Tibial nerve (tissue), 4 donors: ENCODE data around the gene SP100. TPM values are rescaled to one million over a fixed set of nuclear protein-coding genes. Genes with fewer than 3 reads are reported as not detected.
A peak's percentile ranks its signal among the peaks of the same experiment; 100 is the strongest.
"Not testable (repeated sequence)": the region's sequence is repeated elsewhere in the genome, so short reads cannot be mapped to it uniquely, and the experiment has no call there.

Experiments
- DNase-seq, 2 donors: peaks; one replicate each; pipeline ENCODE4 v3.0.0-alpha.2; 2019; ENCODE audit warnings: low spot score in 2 of 2
- H3K27ac ChIP-seq, 4 donors: fragments of 200-600 bp; sonication (generic) in 3 of 4; one replicate each; pipeline ENCODE4 v1.5.1; 2017 to 2019; ENCODE audit warnings: mild to moderate bottlenecking in 1 of 4
- H3K27me3 ChIP-seq, 2 donors: fragments of 200-600 bp; sonication (generic) in 1 of 2; one replicate each; pipeline versions ENCODE4 v1.5.1 to v1.6.0; 2017 to 2019
- H3K36me3 ChIP-seq, 3 donors: fragments of 200-600 bp; sonication (generic); one replicate each; pipeline ENCODE4 v1.5.1; 2018 to 2019
- H3K4me1 ChIP-seq, 4 donors: fragments of 200-600 bp; sonication (generic) in 3 of 4; one replicate each; pipeline ENCODE4 v1.5.1; 2017 to 2019
- H3K4me3 ChIP-seq, 4 donors: fragments of 200-600 bp; sonication (generic) in 3 of 4; one replicate each; pipeline ENCODE4 v1.5.1; 2017 to 2019; ENCODE audit warnings: mild to moderate bottlenecking in 1 of 4, moderate library complexity in 1 of 4
- H3K9me3 ChIP-seq, 4 donors: fragments of 200-600 bp; sonication (generic) in 3 of 4; one replicate each; pipeline ENCODE4 v1.5.1; 2017 to 2019
- CTCF ChIP-seq, 5 experiments: fragments of 200-600 bp in 3 of 5; fragments of 450-650 bp in 2 of 5; sonication (generic) in 3 of 5; IDR thresholded peaks; one replicate each; pipeline ENCODE4 v1.5.1; 2016 to 2019; ENCODE audit warnings: antibody characterized with exemption in 5 of 5, mild to moderate bottlenecking in 3 of 5, moderate library complexity in 2 of 5
- EP300 ChIP-seq, 2 donors: sonication (generic); formaldehyde crosslinking; IDR thresholded peaks; one replicate each; pipeline ENCODE4 v1.6.1; 2017; ENCODE audit warnings: antibody characterized with exemption in 2 of 2, mild to moderate bottlenecking in 1 of 2
- POLR2A ChIP-seq, 2 donors: fragments of 450-650 bp; IDR thresholded peaks; one replicate each; pipeline ENCODE4 v1.6.1; 2017; ENCODE audit warnings: antibody characterized with exemption in 2 of 2, mild to moderate bottlenecking in 2 of 2, moderate library complexity in 2 of 2
- WGBS, 2 donors: methylation state at CpG; one replicate each; pipeline ENCODE4 v1.1.5; 2018; 5-methylcytosine and 5-hydroxymethylcytosine counted together
- total RNA-seq, 4 donors: library from RNA; depleted of rRNA; stranded (reverse); fragments of >200 nt; gene quantifications; one replicate each; pipeline ENCODE4 v1.1.0, GENCODE V29; 2016

SP100 gene
- total RNA-seq, result 100 to 1,000 TPM in 2 of 4 donors, 10 to 100 TPM in 2; 84.1 to 126 (median 108) TPM

GRCh38 chr2:230416061-230416721 is at the start of gene SP100:
Gene SP100 (plus strand): TSS chr2:230416201. CDS start chr2:230416297, 96 bp downstream.
- peak; percentile 52 to 75 for DNase-seq
- peak within 1 kb of the TSS; percentile 84 to 98 (median 91) for H3K27ac ChIP-seq

GRCh38 chr2:230382108-230382507 is 33.9 kb upstream of the SP100 start:
- no peak overlapping the region for H3K27ac ChIP-seq
- H3K9me3 ChIP-seq, result no peaks in the 10 kb centered on the region
- no peaks in the 10 kb centered on the region for H3K27me3 ChIP-seq
- no peaks in the 10 kb centered on the region for H3K4me1 ChIP-seq
- 82 to 91% methylated on average over 2 of the region's 2 CpGs for WGBS, 2 donors
- H3K36me3 ChIP-seq, result peaks cover 0 to 62% (median 0%) of the 10 kb centered on the region in 3 donors
- no peak for TF ChIP-seq CTCF (IDR thresholded peaks at IDR 0.05)
- no peak for TF ChIP-seq EP300 (IDR thresholded peaks at IDR 0.05)
- no peak for TF ChIP-seq POLR2A (IDR thresholded peaks at IDR 0.05)
- no peak overlapping the region for H3K4me3 ChIP-seq
- no peak for DNase-seq

More at GRCh38 chr2:230416061-230416721, at the start of gene SP100:
- H3K27me3 ChIP-seq, result no peaks in the 10 kb centered on the region
- 7 to 8% methylated on average over 12 of the region's 12 CpGs for WGBS, 2 donors
- no peaks in the 10 kb centered on the region for H3K36me3 ChIP-seq
- no peaks in the 10 kb centered on the region for H3K9me3 ChIP-seq
- peaks cover 3 to 76% (median 23%) of the 10 kb centered on the region in 4 donors for H3K4me1 ChIP-seq
- peak within 1 kb of the TSS; percentile 38 to 63 (median 54) for H3K4me3 ChIP-seq
- TF ChIP-seq POLR2A (IDR thresholded peaks at IDR 0.05) (peak; percentile 57 to 63), CTCF (IDR thresholded peaks at IDR 0.05) (no peak), EP300 (IDR thresholded peaks at IDR 0.05) (peak in 1 of 2 donors; percentile 93)

GRCh38 chr2:230383453-230383852 is 32.5 kb upstream of the SP100 start:
- Histone ChIP-seq H3K4me1 (no peaks in the 10 kb centered on the region), H3K4me3 (no peak overlapping the region), H3K36me3 (peaks cover 0 to 66% (median under 1%) of the 10 kb centered on the region in 3 donors), H3K27ac (no peak overlapping the region), H3K9me3 (no peaks in the 10 kb centered on the region), H3K27me3 (no peaks in the 10 kb centered on the region)
- no peak for DNase-seq
- WGBS, 2 donors, result 57 to 76% methylated on average over 5 of the region's 5 CpGs
- no peak for TF ChIP-seq EP300 (IDR thresholded peaks at IDR 0.05)
- TF ChIP-seq CTCF (IDR thresholded peaks at IDR 0.05), result no peak
- TF ChIP-seq POLR2A (IDR thresholded peaks at IDR 0.05), result no peak

GRCh38 chr2:230384986-230385385 is 31.0 kb upstream of the SP100 start:
- no peak overlapping the region for H3K4me3 ChIP-seq
- 89 to 91% methylated on average over 6 of the region's 6 CpGs for WGBS, 2 donors
- no peak for DNase-seq
- H3K27ac ChIP-seq, result no peak overlapping the region
- no peaks in the 10 kb centered on the region for H3K4me1 ChIP-seq
- peaks cover 0 to 75% (median 7%) of the 10 kb centered on the region in 3 donors for H3K36me3 ChIP-seq
- H3K9me3 ChIP-seq, result no peaks in the 10 kb centered on the region
- H3K27me3 ChIP-seq, result no peaks in the 10 kb centered on the region
- no peak for TF ChIP-seq CTCF (IDR thresholded peaks at IDR 0.05)
- no peak for TF ChIP-seq POLR2A (IDR thresholded peaks at IDR 0.05)
- TF ChIP-seq EP300 (IDR thresholded peaks at IDR 0.05), result no peak

- TF ChIP-seq POLR2A (IDR thresholded peaks at IDR 0.05) (no peak), CTCF (IDR thresholded peaks at IDR 0.05) (no peak), EP300 (IDR thresholded peaks at IDR 0.05) (no peak)
- Histone ChIP-seq H3K27me3 (no peaks in the 10 kb centered on the region), H3K27ac (no peak overlapping the region), H3K36me3 (peaks cover 0 to 88% (median 11%) of the 10 kb centered on the region in 3 donors), H3K4me3 (no peak overlapping the region), H3K9me3 (peaks cover 0 to 12% (median 0%) of the 10 kb centered on the region in 4 donors), H3K4me1 (no peaks in the 10 kb centered on the region)
- DNase-seq, result no peak
- 89% methylated on average over 2 of the region's 2 CpGs for WGBS, 2 donors
These were observed 21.7 kb upstream of the SP100 start for GRCh38 chr2:230394301-230394700.

- peaks cover 0 to 12% (median 0%) of the 10 kb centered on the region in 4 donors for H3K9me3 ChIP-seq
- not testable (repeated sequence) for H3K27ac ChIP-seq, H3K27me3 ChIP-seq, H3K4me1 ChIP-seq, H3K4me3 ChIP-seq, DNase-seq
- WGBS, 2 donors, result 92 to 93% methylated on average over 6 of the region's 6 CpGs
- peaks cover 0 to 77% (median 8%) of the 10 kb centered on the region in 3 donors for H3K36me3 ChIP-seq
These were observed 17.3 kb upstream of the SP100 start for GRCh38 chr2:230398698-230399097.
